ENCODE measurements around the gene CNP.

CNP gene

DNA sequence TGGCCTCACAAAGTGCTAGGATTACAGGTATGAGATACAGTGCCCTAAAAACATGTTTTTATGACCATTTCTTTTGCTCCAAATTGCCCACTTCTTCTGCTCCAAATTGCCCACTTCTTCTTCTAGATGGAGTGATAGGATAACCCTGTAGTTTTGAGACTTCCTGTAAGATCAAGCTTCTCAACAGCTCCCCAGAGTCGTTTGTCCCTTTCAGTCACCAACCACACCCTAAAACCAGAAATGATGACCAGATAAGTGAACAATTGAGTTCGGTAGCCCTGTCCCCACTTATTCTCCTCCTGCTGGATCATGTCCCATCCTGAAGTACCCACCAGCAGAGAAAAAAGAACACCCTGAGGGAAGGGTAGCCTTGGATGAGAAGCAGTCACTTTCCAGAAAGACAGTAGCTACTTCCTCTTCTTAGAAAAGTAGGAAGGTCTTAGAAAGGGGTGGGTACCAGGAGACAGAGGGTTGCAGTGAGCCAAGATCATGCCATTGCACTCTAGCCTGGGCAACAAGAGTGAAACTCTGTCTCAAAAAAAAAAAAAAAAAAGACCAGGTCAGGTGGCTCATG is 33.7 kb upstream of the CNP start:
- no peak for DNase-seq
- TF ChIP-seq, protein P1, sequence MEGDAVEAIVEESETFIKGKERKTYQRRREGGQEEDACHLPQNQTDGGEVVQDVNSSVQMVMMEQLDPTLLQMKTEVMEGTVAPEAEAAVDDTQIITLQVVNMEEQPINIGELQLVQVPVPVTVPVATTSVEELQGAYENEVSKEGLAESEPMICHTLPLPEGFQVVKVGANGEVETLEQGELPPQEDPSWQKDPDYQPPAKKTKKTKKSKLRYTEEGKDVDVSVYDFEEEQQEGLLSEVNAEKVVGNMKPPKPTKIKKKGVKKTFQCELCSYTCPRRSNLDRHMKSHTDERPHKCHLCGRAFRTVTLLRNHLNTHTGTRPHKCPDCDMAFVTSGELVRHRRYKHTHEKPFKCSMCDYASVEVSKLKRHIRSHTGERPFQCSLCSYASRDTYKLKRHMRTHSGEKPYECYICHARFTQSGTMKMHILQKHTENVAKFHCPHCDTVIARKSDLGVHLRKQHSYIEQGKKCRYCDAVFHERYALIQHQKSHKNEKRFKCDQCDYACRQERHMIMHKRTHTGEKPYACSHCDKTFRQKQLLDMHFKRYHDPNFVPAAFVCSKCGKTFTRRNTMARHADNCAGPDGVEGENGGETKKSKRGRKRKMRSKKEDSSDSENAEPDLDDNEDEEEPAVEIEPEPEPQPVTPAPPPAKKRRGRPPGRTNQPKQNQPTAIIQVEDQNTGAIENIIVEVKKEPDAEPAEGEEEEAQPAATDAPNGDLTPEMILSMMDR (IDR thresholded peaks at IDR 0.05; ENCODE audit: low read depth, low read length, missing control alignments): no peak
- Histone ChIP-seq H3K36me3 (replicated peaks) (no peaks in the 10 kb centered on the region), H3K27me3 (replicated peaks) (no peaks in the 10 kb centered on the region), H3K27ac (no peak overlapping the region), H3K4me3 (ENCODE audit: low read depth, low read length) (no peak overlapping the region)
- in situ Hi-C loops (cut with HindIII; ENCODE audit: low pct_ligation_motif_present, low sequenced_read_pairs): no loop called here

DNA sequence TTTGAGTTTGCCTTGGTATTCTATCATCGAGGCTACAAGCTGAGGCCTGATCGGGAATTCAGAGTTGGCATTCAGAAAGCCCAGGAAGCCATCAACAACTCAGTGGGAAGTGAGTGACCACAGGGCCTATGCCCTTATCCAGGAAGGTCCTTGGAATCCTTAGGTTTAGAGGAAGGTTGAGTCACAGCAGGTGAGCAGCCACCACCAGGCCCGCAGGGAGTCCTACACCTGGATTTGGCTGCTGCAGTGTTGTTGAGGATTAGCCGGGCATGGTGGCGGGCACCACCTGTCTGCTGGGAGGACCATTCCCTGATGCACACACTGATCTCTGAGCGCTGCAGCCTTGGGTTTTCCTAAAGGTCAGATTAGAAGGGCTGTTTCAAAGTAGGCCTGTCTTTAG is 31.0 kb upstream of the CNP start:
- no peak for DNase-seq
- Histone ChIP-seq H3K4me3 (ENCODE audit: low read depth, low read length) (no peak overlapping the region), H3K27ac (no peak overlapping the region), H3K27me3 (replicated peaks) (no peaks in the 10 kb centered on the region), H3K36me3 (replicated peaks) (no peaks in the 10 kb centered on the region)
- TF ChIP-seq, protein P1 (IDR thresholded peaks at IDR 0.05; ENCODE audit: low read depth, low read length, missing control alignments): no peak
- in situ Hi-C loops (cut with HindIII; ENCODE audit: low pct_ligation_motif_present, low sequenced_read_pairs): no loop called here

DNA sequence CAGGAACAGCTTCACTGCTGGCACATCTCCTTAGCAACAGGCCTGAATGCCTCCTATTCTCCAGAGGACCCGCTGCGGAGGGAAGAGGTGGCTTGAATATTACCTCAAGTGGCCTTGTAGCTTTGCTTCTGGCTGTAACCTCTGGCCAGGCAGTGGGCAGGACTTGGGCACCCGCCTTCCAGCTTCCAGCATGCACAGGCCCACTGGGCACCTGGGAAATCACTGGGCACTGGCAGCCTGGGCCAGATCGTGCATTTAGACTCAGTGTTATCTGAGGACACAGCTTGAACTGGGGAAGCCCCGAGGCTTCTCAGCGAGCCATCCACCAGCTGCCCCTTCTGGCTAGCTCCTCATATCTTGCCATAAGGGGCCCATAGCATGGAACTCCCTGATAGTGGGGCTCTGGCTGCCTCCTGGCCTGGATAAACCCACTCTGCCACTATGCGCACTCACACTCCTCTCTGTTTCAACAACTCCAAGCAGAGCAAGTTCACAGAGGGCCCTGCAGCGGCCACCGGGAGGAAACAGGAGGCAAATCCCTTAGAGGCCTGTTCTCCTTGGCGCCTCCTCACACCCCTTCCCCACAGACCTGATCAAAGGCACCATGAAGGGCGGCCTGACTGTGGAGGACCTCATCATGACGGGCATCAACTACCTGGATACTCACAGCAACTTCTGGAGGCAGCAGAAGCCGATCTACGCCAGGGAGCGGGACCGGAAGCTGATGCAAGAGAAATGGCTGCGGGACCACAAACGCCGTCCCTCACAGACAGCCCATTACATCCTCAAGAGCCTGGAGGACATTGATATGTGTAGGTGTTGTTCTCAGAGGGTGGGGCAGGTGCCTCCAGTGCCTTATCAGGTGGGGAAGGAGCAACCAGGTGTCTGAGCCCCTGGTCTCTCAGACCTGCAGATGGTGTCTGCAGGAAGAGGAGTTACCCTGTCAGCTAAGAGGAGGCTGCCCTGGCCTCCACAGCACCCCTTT is 28.3 kb upstream of the CNP start:
- Histone ChIP-seq H3K36me3 (replicated peaks) (no peaks in the 10 kb centered on the region), H3K4me3 (ENCODE audit: low read depth, low read length) (no peak overlapping the region), H3K27ac (no peak overlapping the region), H3K27me3 (replicated peaks) (no peaks in the 10 kb centered on the region)
- in situ Hi-C loops (cut with HindIII; ENCODE audit: low pct_ligation_motif_present, low sequenced_read_pairs): no loop called here
- TF ChIP-seq, protein P1 (IDR thresholded peaks at IDR 0.05; ENCODE audit: low read depth, low read length, missing control alignments): no peak
- no peak for DNase-seq

DNA sequence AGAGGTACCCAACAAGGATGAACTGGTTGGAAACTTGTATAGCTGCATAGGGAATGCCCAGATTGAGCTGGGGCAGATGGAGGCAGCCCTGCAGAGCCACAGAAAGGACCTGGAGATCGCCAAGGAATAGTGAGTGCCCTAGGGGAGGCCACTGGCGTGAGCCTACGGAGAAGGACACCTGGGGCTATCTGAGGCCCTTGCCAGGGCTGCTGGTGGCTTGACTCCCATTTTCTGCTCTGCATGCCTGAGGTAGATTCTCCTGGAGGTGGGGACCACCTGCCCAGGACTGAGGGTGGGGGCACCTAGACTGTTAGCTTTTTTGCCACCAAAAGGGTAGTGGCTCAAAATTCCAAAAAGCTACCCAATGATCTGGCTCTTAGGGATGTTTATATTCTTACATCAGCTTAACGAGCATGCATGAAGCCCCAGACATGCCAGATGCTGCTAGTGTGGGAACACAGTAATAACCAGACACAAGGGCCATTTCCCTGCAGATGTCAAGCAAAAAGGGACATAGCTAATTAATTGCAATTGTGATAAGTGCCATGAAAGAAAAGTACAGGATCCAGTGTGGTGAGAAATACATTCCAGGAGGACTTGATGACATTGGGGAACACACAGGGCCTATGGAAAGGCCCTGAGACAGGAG is 27.4 kb upstream of the CNP start:
- Histone ChIP-seq H3K27me3 (replicated peaks) (no peaks in the 10 kb centered on the region), H3K27ac (no peak overlapping the region), H3K4me3 (ENCODE audit: low read depth, low read length) (no peak overlapping the region), H3K36me3 (replicated peaks) (no peaks in the 10 kb centered on the region)
- in situ Hi-C loops (cut with HindIII; ENCODE audit: low pct_ligation_motif_present, low sequenced_read_pairs): no loop called here
- no peak for DNase-seq
- TF ChIP-seq, protein P1 (IDR thresholded peaks at IDR 0.05; ENCODE audit: low read depth, low read length, missing control alignments): no peak

DNA sequence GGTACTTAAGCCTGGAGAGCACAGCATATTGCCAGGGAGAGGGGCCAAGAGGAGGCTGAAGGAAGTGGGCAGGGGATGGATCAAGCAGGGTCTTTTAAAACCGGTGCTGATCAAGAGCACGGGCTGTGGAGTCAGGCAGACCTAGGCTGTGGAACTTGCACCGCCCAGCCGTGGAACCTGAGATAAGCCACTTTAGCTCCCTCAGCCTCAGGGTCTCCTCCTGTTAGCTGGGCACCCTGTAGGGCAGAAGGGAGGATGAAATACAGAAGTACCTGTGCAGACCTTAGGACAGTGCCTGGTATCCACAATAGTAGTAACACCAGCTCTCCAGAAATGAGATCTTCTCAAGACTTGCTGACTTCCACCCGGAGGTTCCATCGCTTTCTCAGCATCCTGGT is 26.9 kb upstream of the CNP start:
- no peaks in the 10 kb centered on the region for H3K36me3 ChIP-seq (replicated peaks)
- no peak overlapping the region for H3K4me3 ChIP-seq (ENCODE audit: low read depth, low read length)
- in situ Hi-C loops (cut with HindIII; ENCODE audit: low pct_ligation_motif_present, low sequenced_read_pairs): no loop called here
- H3K27ac ChIP-seq: no peak overlapping the region
- no peak for DNase-seq
- H3K27me3 ChIP-seq (replicated peaks): no peaks in the 10 kb centered on the region
- TF ChIP-seq, protein P1 (IDR thresholded peaks at IDR 0.05; ENCODE audit: low read depth, low read length, missing control alignments): no peak
